Measurements from ENCODE around the gene FOLR2.

The FOLR2 gene

GRCh38 chr11:72239849-72240460 lies 23.4 kb downstream of the FOLR2 start:
- H3K4me3 ChIP-seq (ENCODE audit: control insufficient read depth, low read depth, low read length), result peak overlapping the region; percentile 3; the same call in 1 of the 2 replicates
- TF ChIP-seq CTCF (IDR thresholded peaks at IDR 0.05; ENCODE audit: control insufficient read depth, insufficient read depth, low read depth, low read length, missing control alignments), result no peak
- DNase-seq (ENCODE audit: low read depth), result no peak

- no peak overlapping the region for H3K4me3 ChIP-seq (ENCODE audit: control insufficient read depth, low read depth, low read length)
- no peak for DNase-seq (ENCODE audit: low read depth)
- no peak for TF ChIP-seq CTCF (IDR thresholded peaks at IDR 0.05; ENCODE audit: control insufficient read depth, insufficient read depth, low read depth, low read length, missing control alignments)
These were observed 24.1 kb downstream of the FOLR2 start for GRCh38 chr11:72240461-72241290.

DNA sequence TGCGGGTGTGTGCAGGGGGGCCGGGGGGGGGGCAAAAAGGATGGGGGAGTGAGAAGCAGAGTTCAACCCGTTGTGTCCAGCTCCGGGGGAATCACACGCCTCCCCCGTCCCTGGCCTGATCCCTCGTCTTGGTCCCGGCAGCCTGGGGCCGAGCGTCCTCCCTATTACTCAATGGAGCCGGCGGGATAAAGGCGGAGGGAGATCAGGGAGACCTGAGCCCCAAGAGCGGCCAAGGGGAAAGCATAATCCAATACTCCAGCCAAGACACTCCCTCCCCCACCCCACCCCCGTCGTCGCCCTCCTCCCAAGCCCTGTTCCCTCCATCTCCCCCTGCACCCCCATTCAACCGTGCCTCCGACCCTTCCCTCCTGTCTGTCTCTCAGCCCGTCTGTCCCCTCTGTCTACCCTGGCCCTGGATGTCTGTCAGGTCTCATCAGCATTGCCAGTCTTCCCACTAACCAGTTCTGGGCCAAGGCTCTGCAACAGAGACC lies 24.7 kb downstream of the FOLR2 start:
- TF ChIP-seq CTCF (IDR thresholded peaks at IDR 0.05; ENCODE audit: control insufficient read depth, insufficient read depth, low read depth, low read length, missing control alignments), result no peak
- no peak for DNase-seq (ENCODE audit: low read depth)
- H3K4me3 ChIP-seq (ENCODE audit: control insufficient read depth, low read depth, low read length), result no peak overlapping the region

DNA sequence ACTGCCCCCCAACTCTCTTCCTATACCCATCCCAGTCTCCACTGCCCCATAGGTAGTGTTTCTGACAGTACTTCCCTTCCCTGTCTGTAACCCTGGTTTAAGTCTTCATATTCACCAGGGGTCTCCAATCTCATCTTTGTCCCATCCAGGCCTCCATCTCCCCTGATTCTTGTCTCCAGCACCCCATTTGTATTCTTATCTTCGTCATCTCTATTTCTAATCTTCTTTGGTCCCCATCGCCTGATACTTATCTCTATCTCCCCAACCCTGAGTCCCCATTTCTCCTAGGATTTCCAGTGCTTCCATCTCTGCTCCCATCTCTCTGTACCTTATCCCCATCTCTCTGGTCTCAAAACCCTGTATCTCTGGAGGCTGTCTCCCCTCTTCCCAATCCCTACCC lies 25.5 kb downstream of the FOLR2 start:
- H3K4me3 ChIP-seq (ENCODE audit: control insufficient read depth, low read depth, low read length), result no peak overlapping the region
- DNase-seq (ENCODE audit: low read depth), result no peak
- no peak for TF ChIP-seq CTCF (IDR thresholded peaks at IDR 0.05; ENCODE audit: control insufficient read depth, insufficient read depth, low read depth, low read length, missing control alignments)

DNA sequence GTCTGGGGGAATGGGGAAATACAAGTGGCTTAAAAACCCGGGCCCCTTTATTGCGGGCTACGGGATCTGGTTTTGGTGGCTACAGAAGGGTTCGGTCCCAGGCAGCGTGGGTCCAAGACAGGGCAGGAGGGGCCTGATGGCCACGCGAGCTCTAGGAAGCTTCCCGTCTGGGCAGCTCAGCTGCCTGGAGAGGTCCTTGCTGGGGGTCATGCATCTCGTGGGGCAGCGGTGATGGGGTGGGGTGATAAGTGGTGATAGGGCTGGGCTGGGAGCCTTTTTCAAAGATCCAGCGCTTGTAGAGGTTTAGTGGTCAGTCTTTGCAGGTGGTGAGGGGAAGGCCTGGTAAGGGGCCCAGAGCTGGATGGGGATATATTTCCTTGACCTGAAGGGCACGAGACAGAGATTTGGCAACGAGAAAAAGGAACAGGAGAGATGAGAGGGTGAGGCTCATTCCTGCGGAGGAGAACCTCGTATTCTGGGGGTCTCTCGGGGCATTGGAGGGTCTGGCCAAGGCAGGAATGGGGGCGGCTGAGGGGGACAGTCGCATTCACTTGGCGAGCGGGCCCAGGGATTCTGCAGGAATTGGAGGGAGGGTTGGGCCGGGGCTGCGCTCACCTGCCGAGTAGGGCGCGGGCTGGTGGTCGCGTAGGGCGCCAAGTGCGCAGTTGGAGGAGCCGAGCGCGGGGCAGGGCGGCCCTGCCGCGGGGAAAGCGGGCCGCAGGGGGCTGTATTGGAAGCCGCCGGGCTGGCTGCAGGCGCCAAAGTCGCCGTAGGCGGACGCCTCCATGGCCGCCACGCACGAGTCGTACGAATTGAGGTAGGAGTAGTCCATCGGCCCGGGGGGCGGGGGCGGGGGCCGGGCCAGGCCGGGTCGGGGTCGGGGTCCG lies 26.8 kb downstream of the FOLR2 start:
- no peak for TF ChIP-seq CTCF (IDR thresholded peaks at IDR 0.05; ENCODE audit: control insufficient read depth, insufficient read depth, low read depth, low read length, missing control alignments)

DNA sequence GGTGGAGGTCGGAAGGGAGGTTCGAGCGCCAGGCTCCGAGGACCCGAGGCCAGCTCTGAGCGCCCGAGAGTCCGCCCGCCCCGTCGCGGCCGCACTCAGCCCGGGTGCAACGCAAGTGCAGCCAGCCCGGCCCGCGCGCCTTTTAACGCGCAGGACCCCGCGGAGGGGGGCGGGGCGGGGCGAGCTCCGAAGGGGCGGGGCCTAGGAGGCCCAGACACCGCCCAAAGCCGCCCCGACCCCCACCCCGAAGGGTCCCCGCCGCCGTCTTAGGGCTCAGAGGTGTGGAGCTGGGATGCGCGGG lies 27.4 kb downstream of the FOLR2 start, which contains the start of gene PHOX2A:
Gene PHOX2A, minus strand, starts transcription at position 117 of the 301 bp plus-strand sequence. CDS start 172 bp downstream, outside the sequence.
- no peak for TF ChIP-seq CTCF (IDR thresholded peaks at IDR 0.05; ENCODE audit: control insufficient read depth, insufficient read depth, low read depth, low read length, missing control alignments)
- no peak within 1 kb of the TSS for H3K4me3 ChIP-seq (ENCODE audit: control insufficient read depth, low read depth, low read length)
- no peak for DNase-seq (ENCODE audit: low read depth)

More for the DNA sequence above, 26.8 kb downstream of the FOLR2 start:
- no peak overlapping the region for H3K4me3 ChIP-seq (ENCODE audit: control insufficient read depth, low read depth, low read length)
- DNase-seq (ENCODE audit: low read depth), result no peak

Data from AG09309 (cell line).